ENCODE results near the gene DRD5. TPM values are rescaled to one million over a fixed set of nuclear protein-coding genes. Genes with fewer than 3 reads are reported as not detected.

DRD5 gene
- total RNA-seq, 6 experiments from 2014 or later: not detected

GRCh38 chr4:9808077-9808476 is 26.6 kb downstream of the DRD5 start:
- Mint-ChIP-seq H3K27ac (no peak overlapping the region), H3K36me3 (ENCODE audit: low read depth) (no peaks in the 10 kb centered on the region; the same call in 1 of the 2 replicates)
- no peak for TF ChIP-seq CTCF (IDR thresholded peaks at IDR 0.05)

GRCh38 chr4:9811806-9812205 is 30.4 kb downstream of the DRD5 start:
- Mint-ChIP-seq H3K36me3 (ENCODE audit: low read depth) (no peaks in the 10 kb centered on the region), H3K4me1 (ENCODE audit: low read depth) (no peaks in the 10 kb centered on the region), H3K27ac (no peak overlapping the region), H3K4me3 (no peak overlapping the region), H3K27me3 (ENCODE audit: insufficient read depth) (no peaks in the 10 kb centered on the region; the same call in 1 of the 2 replicates), H3K9me3 (peaks cover 64% of the 10 kb centered on the region)
- TF ChIP-seq CTCF (IDR thresholded peaks at IDR 0.05): no peak
- DNase-seq: no peak

More at GRCh38 chr4:9808077-9808476, 26.6 kb downstream of the DRD5 start:
- Mint-ChIP-seq H3K9me3 (peaks cover 74% of the 10 kb centered on the region), H3K27me3 (ENCODE audit: insufficient read depth) (no peaks in the 10 kb centered on the region; the same call in 1 of the 2 replicates), H3K4me1 (ENCODE audit: low read depth) (no peaks in the 10 kb centered on the region), H3K4me3 (no peak overlapping the region)
- DNase-seq: no peak

- no peaks in the 10 kb centered on the region; the same call in 1 of the 2 replicates for H3K27me3 Mint-ChIP-seq (ENCODE audit: insufficient read depth)
- H3K9me3 Mint-ChIP-seq: peaks cover 63% of the 10 kb centered on the region
- no peaks in the 10 kb centered on the region for H3K36me3 Mint-ChIP-seq (ENCODE audit: low read depth)
- no peaks in the 10 kb centered on the region for H3K4me1 Mint-ChIP-seq (ENCODE audit: low read depth)
- no peak for TF ChIP-seq CTCF (IDR thresholded peaks at IDR 0.05)
- DNase-seq: no peak
- no peak overlapping the region for H3K4me3 Mint-ChIP-seq
- no peak overlapping the region for H3K27ac Mint-ChIP-seq
Observed at GRCh38 chr4:9812501-9813340, 31.3 kb downstream of the DRD5 start.

GRCh38 chr4:9816285-9816684 is 34.9 kb downstream of the DRD5 start:
- no peaks in the 10 kb centered on the region for H3K4me1 Mint-ChIP-seq (ENCODE audit: low read depth)
- no peak for DNase-seq
- H3K27me3 Mint-ChIP-seq (ENCODE audit: insufficient read depth): no peaks in the 10 kb centered on the region; the same call in 1 of the 2 replicates
- H3K4me3 Mint-ChIP-seq: no peak overlapping the region
- TF ChIP-seq CTCF (IDR thresholded peaks at IDR 0.05): no peak
- H3K27ac Mint-ChIP-seq: no peak overlapping the region
- no peaks in the 10 kb centered on the region; the same call in 1 of the 2 replicates for H3K36me3 Mint-ChIP-seq (ENCODE audit: low read depth)
- H3K9me3 Mint-ChIP-seq: peaks cover 52% of the 10 kb centered on the region

- DNase-seq: no peak
- Mint-ChIP-seq H3K36me3 (ENCODE audit: low read depth) (no peaks in the 10 kb centered on the region; the same call in 1 of the 2 replicates), H3K9me3 (peaks cover 64% of the 10 kb centered on the region), H3K4me3 (no peak overlapping the region), H3K27ac (no peak overlapping the region), H3K4me1 (ENCODE audit: low read depth) (no peaks in the 10 kb centered on the region), H3K27me3 (ENCODE audit: insufficient read depth) (no peaks in the 10 kb centered on the region; the same call in 1 of the 2 replicates)
- no peak for TF ChIP-seq CTCF (IDR thresholded peaks at IDR 0.05)
Observed at GRCh38 chr4:9820343-9820742, 38.9 kb downstream of the DRD5 start.

Data from HFFc6 (cell line).